Activated CD8-positive, alpha-beta T cell treated with anti-CD3 and anti-CD28 coated beads for 36 hours (primary cell): Measurements from ENCODE around the gene OBSCN. TPM values are rescaled to one million over a fixed set of nuclear protein-coding genes. Genes with fewer than 3 reads are reported as not detected.

Experiments used
- ATAC-seq: fragments of 200-7000 bp; cut with Tn5 transposase; one replicate; pipeline ENCODE4 v1.10.0; 2021; ENCODE audit warnings: mild to moderate bottlenecking, moderate library complexity
- CTCF ChIA-PET: fragments of 350-600 bp; sonication (Branson Sonifier 250); formaldehyde crosslinking; loops from one replicate; lab custom pipeline; 2021; ENCODE audit warnings: antibody characterized with exemption; lab: Charles Lee
- POLR2A ChIA-PET: fragments of 350-600 bp; sonication (Branson Sonifier 250); formaldehyde crosslinking; loops from one replicate; lab custom pipeline; 2021; ENCODE audit warnings: antibody characterized with exemption; lab: Charles Lee
- DNase-seq: peaks from one replicate; pipeline ENCODE4 v3.0.0-alpha.2; 2020
- H3K27ac Mint-ChIP-seq: one replicate; pipeline ENCODE4 v1.8.0; 2021; ENCODE audit warnings: mild to moderate bottlenecking, mixed read lengths
- H3K27me3 Mint-ChIP-seq: one replicate; pipeline ENCODE4 v1.8.0; 2021; ENCODE audit warnings: mixed read lengths
- H3K36me3 Mint-ChIP-seq: one replicate; pipeline ENCODE4 v1.8.0; 2021; ENCODE audit warnings: low read depth, mixed read lengths
- H3K4me1 Mint-ChIP-seq: one replicate; pipeline ENCODE4 v1.8.0; 2021; ENCODE audit warnings: low read depth, mixed read lengths
- H3K4me3 Mint-ChIP-seq: one replicate; pipeline ENCODE4 v1.8.0; 2021; ENCODE audit warnings: mild to moderate bottlenecking, moderate library complexity, mixed read lengths
- H3K9me3 Mint-ChIP-seq: one replicate; pipeline ENCODE4 v1.8.0; 2021; ENCODE audit warnings: mixed read lengths
- CTCF ChIP-seq: fragments of 200-600 bp; IDR thresholded peaks from one replicate; pipeline ENCODE4 v1.8.0; 2022; ENCODE audit warnings: antibody characterized with exemption, mild to moderate bottlenecking
- intact Hi-C: fragments of 100-400 bp; cut with micrococcal nuclease; formaldehyde crosslinking; loops from one replicate; pipeline ENCODE4 v1.10.0; 2022
- total RNA-seq, 2 experiments: library from RNA; stranded (reverse); gene quantifications; one replicate each; pipeline ENCODE4 v1.2.3, GENCODE V29; 2021

Gene OBSCN
- total RNA-seq, 2 experiments from 2014 or later = 21.6 to 23.7 TPM

DNA sequence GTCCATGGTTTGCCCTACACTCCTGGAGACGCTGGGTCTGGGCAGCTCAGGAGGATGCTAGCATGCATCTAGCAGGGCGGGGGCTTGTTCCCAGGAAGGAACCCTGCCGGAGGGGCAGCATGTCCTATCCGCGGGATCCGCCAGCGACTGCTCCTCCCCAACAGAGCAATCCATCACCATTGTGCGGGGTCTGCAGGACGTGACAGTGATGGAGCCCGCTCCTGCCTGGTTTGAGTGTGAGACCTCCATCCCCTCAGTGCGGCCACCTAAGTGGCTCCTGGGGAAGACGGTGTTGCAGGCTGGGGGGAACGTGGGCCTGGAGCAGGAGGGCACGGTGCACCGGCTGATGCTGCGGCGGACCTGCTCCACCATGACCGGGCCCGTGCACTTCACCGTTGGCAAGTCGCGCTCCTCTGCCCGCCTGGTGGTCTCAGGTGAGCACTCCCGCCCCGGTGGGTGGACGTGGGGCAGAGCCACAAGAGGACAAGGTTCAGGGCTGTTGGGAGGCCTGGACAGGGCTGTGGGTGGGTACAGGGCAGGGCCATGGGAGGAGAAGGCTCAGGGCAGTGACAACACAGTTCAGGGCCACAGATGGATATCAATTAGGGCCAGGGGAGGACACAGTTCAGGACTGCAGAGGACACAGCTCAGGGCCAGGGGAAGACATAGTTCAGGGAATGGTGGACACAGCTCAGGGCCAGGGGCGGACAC lies 71.3 kb downstream of the OBSCN start:
- CTCF ChIA-PET = no interaction called here

GRCh38 chr1:228279722-228280105 lies 71.9 kb downstream of the OBSCN start:
- TF ChIP-seq CTCF = no peak
- intact Hi-C loops = no loop called here
- Mint-ChIP-seq H3K36me3 (no peaks in the 10 kb centered on the region), H3K4me3 (no peak overlapping the region), H3K27me3 (no peaks in the 10 kb centered on the region), H3K4me1 (peaks cover 3% of the 10 kb centered on the region), H3K27ac (no peak overlapping the region), H3K9me3 (no peaks in the 10 kb centered on the region)
- POLR2A ChIA-PET = no interaction called here
- no peak for ATAC-seq
- DNase-seq = no peak
- CTCF ChIA-PET = no interaction called here

More for the DNA sequence above, 71.3 kb downstream of the OBSCN start:
- Mint-ChIP-seq H3K9me3 (no peaks in the 10 kb centered on the region), H3K4me3 (no peak overlapping the region), H3K27ac (no peak overlapping the region), H3K4me1 (peaks cover 6% of the 10 kb centered on the region), H3K36me3 (no peaks in the 10 kb centered on the region), H3K27me3 (no peaks in the 10 kb centered on the region)
- POLR2A ChIA-PET = no interaction called here
- no peak for ATAC-seq
- TF ChIP-seq CTCF = no peak
- no peak for DNase-seq
- intact Hi-C loops = no loop called here

DNA sequence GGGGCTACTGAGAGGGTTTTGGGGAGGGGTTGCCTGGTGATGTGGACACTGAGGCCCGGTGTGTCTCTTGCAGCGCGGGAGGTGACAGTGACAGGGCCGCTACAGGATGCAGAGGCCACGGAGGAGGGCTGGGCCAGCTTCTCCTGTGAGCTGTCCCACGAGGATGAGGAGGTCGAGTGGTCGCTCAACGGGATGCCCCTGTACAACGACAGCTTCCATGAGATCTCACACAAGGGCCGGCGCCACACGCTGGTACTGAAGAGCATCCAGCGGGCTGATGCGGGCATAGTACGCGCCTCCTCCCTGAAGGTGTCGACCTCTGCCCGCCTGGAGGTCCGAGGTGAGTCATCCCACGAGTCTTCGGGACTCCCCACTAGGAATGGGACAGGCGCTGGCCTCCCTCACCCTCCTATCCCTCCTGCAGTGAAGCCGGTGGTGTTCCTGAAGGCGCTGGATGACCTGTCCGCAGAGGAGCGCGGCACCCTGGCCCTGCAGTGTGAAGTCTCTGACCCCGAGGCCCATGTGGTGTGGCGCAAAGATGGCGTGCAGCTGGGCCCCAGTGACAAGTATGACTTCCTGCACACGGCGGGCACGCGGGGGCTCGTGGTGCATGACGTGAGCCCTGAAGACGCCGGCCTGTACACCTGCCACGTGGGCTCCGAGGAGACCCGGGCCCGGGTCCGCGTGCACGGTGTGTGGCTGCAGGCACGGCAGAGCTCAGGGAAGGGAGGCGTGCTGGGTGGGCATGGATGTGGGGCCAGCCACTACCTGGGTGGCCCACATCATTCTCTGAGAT lies 72.5 kb downstream of the OBSCN start:
- no peak for TF ChIP-seq CTCF
- Mint-ChIP-seq H3K36me3 (no peaks in the 10 kb centered on the region), H3K4me1 (no peaks in the 10 kb centered on the region), H3K27me3 (no peaks in the 10 kb centered on the region), H3K9me3 (no peaks in the 10 kb centered on the region), H3K27ac (no peak overlapping the region), H3K4me3 (no peak overlapping the region)
- DNase-seq = no peak
- no peak for ATAC-seq
- CTCF ChIA-PET = no interaction called here
- intact Hi-C loops = no loop called here
- POLR2A ChIA-PET = no interaction called here

GRCh38 chr1:228280961-228281591 lies 73.2 kb downstream of the OBSCN start:
- POLR2A ChIA-PET = no interaction called here
- intact Hi-C loops = no loop called here
- H3K9me3 Mint-ChIP-seq = no peaks in the 10 kb centered on the region
- DNase-seq (no peak), ATAC-seq (no peak)
- no peaks in the 10 kb centered on the region for H3K36me3 Mint-ChIP-seq
- H3K27me3 Mint-ChIP-seq = no peaks in the 10 kb centered on the region
- H3K27ac Mint-ChIP-seq = no peak overlapping the region
- TF ChIP-seq CTCF = no peak
- H3K4me3 Mint-ChIP-seq = no peak overlapping the region
- CTCF ChIA-PET = no interaction called here
- H3K4me1 Mint-ChIP-seq = no peaks in the 10 kb centered on the region
